Activated T-cell treated with anti-CD3 and anti-CD28 coated beads for 4 hours (primary cell): ENCODE data around the gene HECW1.
"Not testable (repeated sequence)": the region's sequence is repeated elsewhere in the genome, so short reads cannot be mapped to it uniquely, and the experiment has no call there.

ENCODE experiments used
- DNase-seq: peaks from one replicate; pipeline ENCODE4 v3.0.0-alpha.2; 2020

Gene HECW1

DNA sequence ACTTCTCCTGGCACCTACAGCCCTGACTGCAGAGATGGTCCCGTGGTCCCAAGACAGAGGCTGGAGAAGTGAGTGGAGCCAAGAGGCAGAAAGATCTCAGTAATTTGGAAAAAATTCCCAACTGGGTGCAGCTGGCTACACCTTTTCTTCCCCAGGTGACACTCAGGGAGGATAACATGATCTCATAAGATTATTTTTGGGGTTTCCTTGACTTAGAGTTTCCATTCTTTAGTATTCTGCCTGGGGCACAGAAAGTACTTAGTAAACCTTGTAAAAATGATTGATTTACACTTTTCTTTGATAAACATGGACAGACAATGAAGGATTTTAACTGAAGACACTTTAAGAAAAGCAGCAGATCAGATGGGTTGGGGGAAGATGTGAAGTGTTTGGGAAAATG is 38.6 kb downstream of the HECW1 start:
- DNase-seq, result no peak

DNA sequence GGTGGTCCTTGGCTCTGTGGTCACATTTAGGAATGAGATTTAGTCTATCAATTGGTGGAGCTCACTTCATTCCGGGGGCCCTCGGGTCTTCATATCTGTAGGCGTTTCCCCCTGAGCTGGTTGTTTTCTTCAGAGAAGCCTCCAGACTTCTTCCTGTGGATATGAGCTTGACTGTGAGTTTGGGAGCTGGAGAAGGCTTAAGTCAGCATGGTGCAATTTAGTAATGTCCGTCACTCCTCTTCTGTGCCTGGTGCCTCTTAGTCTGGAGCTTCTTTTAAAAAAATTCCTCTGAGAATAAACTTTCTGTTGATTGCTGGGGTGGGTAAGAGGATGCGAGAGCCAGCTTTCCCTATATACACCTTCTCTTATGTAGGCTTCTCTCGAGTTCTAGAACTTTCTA is 40.2 kb downstream of the HECW1 start:
- DNase-seq, result no peak

DNA sequence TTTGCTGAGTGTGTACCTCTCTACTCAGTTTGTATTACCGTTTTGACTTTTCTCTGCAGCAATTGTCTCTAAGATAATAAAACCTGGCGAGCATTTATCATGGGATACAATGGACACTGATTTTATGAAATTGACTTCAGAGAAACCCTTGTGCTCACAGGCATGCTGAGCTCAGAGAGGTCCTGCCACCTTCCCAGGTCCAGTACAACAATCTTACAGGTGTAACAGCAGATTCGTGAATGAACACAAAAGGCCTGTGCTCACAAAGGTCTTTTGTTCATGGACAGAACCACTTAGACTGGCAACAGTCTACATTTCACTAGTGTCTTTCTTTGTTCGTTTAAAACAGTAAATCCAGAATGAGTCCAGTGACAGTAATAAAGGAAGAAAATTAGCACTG is 43.2 kb downstream of the HECW1 start:
- DNase-seq, result no peak

DNA sequence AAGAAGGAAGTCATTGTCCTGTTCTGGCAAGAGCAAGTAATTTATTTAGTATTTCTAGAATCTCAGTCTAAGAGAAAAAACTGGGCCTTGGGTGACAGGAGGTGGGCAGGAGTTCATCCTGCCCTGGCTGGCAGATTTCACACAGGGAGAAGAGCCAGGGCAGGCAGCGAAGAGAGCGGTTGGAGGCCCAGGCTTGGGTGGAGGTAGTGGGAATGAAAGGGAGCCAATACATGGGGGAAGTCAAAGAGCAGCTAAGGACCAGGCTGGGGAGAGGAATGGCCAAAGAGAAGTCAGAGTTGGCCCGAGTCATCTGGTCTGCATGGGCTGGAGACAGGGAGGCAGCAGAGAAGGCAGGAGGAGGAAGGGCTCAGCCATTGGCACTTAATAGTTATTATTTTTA is 51.4 kb downstream of the HECW1 start:
- no peak for DNase-seq

DNA sequence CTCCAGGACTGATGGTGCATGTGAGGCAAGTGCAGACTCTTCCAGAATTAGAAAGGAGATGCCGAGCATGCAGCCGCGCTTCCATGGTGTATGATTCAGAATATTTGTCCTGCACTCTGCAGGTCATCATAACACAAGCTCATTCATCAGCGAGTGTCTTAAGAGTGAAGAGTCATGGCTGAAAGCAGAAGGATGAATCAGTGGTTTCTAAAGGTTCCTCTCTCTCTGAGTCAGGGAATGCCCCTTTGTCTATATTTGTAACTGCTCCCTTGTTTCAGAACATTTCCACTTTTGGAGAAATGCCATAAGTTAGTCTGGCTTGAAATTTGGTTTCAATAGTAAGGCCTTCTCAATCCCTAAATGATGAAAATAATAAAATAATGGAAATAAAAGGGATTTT is 52.3 kb downstream of the HECW1 start:
- no peak for DNase-seq

DNA sequence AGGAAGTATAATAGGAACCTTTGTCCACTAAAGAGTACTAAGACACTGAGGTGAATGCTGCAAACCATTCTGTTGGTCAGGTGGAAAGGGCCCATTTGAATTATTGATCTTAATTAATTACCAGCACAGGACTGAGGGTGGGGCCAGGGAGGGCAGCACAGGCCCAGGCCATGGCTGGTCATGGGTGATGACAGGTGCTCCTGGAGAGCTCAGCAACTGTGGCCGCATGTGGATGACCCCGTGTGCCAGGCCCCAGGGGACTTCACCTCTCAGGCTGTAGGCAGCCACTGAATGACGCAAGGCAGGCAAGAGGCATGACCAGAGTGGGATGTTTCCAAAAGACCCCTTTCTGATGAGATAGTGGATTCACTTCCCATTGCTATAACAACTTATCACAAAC is 54.2 kb downstream of the HECW1 start:
- no peak for DNase-seq

DNA sequence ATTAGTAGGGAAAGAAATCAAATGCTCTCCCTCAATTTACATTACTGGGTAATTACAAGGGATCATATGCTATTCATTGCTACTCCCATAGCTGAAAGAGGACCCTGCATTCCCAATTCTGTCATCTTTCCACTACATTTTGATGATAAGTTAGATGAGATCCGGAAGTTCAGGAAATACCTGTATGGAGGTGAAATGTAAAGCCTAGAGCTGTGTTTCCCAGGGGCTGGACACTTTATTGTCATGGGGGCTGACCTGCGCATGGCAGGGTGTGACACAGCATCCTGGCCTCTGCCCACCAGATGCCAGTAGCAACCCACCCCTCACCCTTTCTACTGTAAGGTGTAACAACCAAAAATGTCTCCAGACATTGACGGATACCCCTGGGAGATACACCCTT is 56.6 kb downstream of the HECW1 start:
- DNase-seq, result no peak

DNA sequence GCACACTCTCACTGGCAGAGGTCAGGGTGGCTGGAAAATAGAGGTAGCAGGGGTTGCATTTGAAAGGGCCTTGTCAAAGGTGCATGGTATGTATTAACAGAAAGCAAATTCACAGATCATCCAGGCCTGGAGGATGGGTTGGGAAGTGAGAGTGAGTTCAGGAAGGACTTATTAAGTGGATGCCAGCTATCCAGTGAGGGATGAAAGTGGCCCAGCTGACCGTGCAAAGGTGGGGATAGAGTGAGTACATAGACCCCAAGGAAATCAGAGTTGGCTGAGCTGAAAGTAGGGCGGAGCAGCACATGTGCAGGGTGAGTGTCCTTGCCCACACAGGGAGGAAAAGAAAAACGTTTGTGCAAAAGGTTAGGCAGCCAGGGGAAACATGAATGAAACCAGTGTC is 58.1 kb downstream of the HECW1 start:
- DNase-seq, result no peak

DNA sequence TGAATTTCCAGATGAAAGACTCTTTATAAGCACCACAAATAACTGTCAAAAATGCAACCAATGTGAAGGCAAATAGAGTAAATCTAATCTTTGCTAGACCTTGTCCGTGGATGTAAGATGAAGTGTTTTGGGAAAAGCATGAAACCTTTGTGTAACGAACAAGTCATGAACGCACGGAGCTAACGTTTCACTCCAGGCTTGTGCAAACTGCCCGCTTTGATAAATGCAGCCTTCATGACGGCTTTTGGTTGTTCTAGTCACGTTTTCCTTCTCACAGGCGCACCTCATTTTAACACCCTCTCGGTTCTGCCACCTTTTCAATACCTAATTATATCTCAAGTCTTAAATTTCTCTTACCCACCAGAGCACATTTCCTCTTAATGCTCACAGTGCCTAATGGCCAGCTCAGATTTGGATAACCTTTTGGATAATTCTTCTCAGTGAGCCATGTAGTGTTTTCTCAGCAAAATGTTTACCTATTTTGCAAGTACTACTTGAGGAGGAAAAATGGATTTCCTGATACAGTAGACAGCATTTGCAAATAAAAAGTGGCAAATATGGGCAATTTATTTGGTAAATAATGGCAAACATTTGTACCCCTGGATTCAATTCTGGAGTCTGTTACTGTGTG is 63.2 kb downstream of the HECW1 start:
- no peak for DNase-seq

DNA sequence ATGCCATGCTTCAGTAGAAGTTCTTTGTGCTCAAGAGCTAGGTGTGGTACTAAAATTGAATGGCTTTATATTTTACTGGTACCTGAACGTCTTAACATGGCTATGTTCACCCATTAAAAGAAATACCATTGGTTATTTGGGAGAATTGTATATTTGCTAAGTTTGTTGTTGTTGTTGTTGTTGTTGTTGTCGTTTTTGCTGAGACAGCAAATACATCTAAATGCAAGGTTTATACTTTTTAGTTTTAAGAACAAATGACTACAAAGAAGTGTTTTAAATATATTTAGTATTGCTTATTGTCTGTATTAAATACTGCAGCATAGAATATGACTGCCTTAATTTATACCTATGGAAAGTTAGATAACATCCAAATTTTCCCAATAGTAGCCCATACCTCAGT is 66.9 kb downstream of the HECW1 start:
- DNase-seq, result no peak

DNA sequence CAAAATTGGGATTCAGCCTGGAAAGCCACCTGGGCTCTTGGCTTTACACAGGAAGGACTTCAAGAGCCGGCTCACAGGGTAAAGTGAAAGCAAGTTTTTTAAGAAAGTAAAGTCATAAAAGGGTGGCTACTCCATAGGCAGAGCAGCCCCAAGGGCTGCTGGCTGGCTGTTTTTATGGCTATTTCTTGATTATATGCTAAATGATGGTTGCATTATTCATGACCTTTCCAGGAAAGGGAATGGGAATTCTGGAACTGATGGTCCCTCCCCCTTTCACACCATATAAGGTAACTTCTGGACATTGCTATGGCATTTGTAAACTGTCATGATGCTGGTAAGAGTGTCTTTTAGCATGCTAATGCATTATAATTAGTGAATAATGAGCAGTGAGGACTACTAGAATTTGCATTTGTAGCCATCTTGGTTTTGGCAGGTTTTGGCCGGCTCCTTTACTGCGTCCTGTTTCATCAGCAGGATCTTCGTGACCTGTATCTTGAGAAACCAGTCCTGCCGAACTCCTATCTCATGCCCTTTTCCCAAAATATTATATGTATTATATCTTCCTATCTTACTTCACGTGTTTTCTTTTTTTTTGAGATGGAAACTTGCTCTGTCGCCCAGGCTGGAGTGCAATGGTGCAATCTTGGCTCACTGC is 80.5 kb downstream of the HECW1 start:
- DNase-seq, result no peak

DNA sequence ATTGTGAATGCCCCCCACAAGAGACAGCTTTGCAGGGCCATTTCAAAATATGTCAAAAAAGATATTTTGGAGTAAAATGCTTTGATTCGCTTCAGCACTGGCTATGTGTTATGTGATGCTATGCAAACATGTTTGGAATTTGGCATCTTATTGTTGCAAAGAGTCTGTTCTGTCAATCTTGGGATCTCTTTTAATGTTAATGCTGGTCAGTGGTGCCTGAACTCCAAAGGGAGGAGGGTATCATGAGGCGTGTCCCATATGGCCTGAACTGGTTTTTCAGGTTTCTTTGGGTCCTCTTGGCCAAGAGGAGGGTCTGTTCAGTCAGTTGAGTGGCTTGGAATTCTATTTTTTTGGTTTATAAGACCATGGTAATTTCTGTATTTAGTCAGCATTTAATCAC is 81.4 kb downstream of the HECW1 start:
- DNase-seq, result no peak

DNA sequence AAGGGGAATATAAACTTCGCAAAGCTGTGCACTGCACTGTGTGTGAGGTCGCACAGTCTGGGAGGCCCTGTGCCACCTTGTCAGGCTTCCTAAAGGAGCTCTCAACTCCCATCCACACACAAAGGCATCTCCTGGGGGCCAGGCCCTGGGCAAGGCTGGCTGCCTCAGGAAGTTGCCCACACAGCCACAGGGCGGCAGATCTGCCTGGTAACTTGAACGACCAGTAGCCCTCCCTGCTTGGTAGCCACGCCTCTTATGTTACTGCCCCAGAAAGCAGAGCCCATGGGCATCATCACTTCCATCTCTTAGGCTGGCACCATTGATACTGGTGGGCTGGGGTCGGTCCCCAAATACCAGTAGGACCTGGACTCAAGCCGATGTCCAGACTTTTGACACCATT is 82.8 kb downstream of the HECW1 start:
- no peak for DNase-seq

DNA sequence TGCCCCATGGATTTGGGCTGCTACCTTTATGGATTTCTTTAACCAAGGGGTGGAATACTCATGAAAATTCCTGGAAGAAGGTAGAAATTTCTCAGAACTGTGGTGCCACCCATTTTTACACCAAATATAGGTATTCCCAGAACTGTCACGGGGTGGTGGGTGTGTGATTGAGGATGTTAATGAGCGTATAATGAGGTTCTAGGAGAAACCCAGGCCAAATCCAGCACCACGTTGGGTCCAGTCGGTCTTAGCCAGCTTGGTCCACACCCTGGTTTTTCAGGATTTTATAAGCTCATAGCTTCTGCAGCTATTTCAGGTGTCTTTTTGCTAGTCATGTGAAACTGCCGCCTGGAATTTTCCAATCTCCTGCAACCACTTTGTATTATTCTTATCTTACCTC is 83.3 kb downstream of the HECW1 start:
- DNase-seq, result no peak

DNA sequence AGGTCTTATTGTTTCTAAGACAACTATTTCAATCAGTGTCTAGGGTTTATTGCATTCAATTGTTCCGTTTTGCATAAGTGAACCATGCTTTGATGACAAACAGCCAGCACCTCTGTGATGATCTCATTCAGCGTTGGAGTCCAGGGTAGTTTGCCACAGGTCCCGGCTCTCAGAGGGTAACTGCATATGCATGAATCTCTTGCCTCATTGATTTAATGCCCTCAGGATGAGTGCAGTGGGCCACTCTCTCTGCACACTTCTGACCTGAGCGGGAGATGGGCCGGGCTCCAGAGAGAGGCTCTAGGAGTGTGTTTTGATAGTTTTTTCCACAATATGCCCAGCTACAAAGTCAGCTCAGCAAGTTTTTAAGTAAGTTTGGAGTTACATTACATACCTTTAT is 83.9 kb downstream of the HECW1 start:
- DNase-seq, result no peak

DNA sequence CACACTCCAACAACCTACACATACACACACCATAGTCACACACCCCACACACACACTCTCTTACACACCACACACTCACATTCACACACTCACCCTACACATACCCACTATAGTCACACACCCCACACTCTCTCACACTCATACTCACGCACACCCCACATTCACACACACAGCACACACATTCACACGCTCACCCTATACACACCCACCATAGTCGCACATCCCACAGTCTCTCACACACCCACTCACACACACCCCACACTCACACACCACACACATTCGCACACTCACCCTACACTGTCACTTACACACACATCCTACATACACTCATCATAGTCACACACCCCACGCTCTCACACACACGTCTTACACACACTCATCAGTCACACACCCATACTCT is 85.6 kb downstream of the HECW1 start:
- no peak for DNase-seq

DNA sequence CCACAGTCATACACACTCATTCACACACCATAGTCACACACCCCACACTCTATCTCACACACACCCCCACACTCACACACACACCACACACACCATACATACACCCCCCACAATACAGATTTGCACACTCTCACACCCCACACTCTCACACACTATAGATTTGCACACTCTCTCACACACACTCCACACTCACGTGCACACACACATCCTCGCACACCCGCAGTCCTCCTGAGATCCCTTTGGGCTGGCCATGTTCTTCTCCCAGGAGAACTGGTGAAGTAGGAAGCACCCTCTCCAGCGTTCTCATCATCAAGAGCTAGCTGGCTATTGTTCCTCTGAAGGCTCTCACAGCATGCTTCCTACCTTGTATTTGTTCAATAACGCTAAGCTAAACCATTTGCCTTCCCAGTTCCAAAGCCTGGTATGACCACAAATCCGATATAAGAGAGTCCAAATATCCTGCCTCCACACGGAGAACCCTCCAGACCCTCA is 86.2 kb downstream of the HECW1 start:
- no peak for DNase-seq

DNA sequence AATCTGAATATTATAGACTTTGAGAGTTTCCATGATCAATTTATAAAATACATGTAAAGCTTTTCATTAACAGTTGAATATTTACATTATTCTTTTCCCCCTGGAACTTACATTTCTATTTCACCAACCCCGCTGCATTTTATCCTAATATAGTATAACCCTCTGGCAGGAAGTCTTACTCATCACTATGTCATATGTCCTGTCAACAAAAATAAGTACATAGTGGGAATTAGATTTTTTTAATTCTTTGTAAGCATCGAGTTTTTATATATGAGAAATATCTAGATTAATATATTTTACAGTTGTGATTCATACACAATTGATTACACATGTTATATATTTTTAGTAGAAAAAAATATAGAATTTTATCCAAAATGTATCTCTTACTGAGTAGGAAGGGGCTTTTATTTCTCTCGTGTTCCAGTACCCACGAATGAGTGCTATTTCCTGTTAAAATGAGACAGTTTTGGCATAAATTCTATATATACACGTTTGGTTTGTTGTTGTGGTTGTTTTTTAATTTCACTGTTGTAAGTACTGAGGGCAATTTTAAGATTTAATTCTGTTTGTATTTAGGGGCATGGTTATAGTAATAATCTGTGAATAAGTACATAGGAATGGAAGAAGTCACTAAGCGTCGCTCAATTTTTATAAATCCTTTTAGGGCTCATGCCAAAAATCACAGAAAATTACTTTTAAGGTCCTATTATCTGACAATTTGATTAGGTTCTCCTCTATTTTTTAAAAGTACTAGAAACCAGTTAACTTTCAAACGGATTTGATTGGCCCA is 87.1 kb downstream of the HECW1 start:
- no peak for DNase-seq

DNA sequence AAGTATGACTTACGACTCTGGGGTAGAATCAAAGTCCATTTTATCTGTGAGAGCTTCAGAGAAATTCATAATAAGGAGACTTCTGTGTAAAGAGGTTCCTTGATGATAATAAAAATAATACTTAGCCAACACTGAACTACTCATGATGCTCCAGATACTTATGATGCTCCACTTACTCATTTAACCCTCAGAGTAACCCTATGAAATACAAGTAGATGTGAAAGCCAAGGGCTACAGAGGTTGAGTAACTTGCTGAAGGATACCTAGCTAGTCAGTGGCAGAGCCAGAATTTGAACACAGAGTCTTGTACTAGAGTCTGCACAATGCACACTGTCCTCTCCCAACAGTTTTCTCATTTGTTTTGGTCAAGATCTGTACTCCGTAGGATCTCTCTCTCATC is 89.5 kb downstream of the HECW1 start:
- DNase-seq, result no peak

DNA sequence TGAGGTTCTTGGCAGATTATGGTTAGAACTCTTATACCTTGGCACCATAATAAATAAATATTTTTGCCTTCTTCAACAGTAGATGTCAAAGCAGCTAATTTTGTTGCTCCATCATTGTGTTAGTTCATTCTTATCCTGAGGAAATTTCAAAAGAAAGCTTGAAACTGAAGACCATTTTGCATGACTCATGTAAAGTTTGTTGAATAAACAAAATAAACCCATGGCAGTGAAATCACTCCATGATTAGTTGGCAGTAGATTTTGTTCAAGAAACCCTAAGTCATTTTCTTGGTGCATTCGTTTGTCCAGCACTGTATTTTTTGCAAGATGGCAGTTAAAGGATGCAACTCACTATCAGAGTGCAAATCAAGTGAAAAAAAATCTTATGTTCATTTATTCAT is 91.6 kb downstream of the HECW1 start:
- no peak for DNase-seq

DNA sequence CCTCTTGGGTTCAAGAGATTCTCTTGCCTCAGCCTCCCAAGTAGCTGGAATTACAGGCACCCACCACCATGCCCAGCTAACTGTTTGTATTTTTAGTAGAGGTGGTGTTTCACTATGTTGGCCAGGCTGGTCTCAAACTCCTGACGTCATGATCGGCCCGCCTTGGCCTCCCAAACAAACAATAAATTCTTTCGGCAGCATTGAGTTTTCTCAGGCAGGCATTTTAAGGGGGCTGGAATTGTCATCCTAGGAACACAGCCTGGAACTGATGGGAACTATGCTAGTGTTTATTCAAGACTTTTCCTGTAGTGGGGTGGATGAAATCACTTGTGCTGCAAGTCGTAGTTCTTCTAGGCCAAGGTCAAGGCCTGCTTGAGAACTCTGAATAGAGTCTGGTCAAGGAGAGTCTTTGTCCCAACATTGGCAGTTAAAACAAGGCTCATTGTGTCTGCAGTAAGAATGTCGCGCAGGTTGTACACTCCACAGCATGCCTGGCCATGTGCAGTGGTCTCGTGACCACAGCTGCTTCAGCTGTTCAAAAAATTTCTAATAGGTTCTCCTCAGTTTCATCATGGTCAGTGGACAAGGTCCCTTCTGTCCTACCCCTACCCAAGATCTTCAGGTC is 92.8 kb downstream of the HECW1 start:
- no peak for DNase-seq

DNA sequence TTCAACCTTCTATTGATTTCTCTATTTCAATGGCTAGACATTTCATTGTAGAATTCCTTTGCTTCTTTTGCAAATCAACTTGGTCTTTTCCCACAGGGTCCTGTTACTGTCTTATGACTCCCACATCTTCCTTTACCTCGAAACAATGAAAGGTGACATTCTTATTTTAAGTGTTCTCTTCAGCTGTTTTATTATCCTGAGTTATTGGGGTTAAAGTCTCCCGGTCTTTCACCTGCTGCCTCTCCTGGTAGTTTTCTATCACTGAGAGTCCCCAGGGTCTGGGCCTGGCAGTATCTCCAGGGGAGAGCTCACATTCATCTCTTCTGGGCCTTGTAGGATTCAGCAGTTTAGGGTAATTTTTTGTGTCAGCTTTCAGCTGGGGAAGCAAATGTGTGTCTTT is 95.8 kb downstream of the HECW1 start:
- DNase-seq, result no peak

DNA sequence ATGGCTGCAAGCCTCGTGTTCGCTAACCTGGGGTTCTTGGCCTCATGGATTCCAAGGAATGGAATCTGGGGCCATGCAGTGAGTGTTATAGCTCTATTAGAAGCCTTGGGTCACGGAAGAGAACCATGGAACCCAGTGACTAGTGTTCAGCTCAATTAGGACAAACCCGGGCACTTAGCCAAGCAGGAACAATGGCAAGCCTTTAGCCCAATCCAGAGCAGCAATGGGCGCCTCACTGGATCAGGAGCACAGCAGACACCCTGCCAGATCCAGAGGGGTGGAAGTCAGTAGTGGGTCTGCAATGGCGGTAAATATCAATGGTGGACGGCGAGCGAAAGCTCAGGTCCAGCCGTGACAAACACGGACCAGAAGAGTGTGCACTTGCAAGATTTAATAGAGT is 98.1 kb downstream of the HECW1 start:
- DNase-seq, result not testable (repeated sequence)

DNA sequence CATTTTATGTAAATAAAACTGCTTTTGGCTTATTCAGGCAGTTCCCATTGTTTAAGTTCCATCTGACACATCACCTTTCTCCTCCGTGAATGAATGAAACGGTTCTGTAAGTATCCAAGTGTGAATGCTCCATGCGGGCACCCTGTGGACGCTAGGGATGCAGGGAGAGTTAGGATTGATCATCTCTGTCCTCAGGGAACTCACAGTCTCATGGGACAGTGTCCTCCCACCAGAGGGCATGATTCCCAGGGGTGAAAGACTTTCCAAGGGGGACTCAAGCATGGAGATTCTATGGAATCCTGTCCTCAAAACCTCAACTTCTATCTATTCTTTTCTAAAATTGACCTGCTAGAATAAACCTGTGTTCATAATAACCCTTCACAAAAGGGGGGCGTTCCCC is 98.8 kb downstream of the HECW1 start:
- no peak for DNase-seq
